Measurements from ENCODE around the gene ALG1L2. TPM values are rescaled to one million over a fixed set of nuclear protein-coding genes. Genes with fewer than 3 reads are reported as not detected.
"Not testable (repeated sequence)": the region's sequence is repeated elsewhere in the genome, so short reads cannot be mapped to it uniquely, and the experiment has no call there.

The ALG1L2 gene
- total RNA-seq, 1 donor from 2014 or later, result not detected

GRCh38 chr3:130120291-130120690, 38.7 kb downstream of the ALG1L2 start:
- intact Hi-C loops (cut with micrococcal nuclease), result not testable (repeated sequence)

- intact Hi-C loops (cut with micrococcal nuclease), result not testable (repeated sequence)
Measured at GRCh38 chr3:130122891-130123775, 41.5 kb downstream of the ALG1L2 start.

DNA sequence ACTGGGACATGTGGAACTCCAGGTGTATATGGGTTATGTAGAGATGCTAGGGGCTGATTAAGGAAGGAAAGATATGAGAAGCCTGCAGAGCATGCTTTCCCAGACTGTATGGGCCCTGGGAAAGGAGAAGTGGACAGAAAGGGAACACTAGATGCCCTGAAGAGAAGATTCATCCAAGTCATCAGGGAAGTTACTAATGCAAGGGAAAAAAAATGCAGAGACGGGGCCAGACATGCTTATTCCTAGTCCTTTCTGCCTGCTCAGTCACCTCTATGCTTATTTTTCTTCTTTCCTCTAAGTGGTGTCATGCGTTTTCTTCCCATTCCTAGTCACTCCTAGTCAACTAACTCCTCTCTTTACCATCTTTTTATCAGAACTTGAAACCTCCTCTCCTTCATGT, 43.8 kb downstream of the ALG1L2 start:
- intact Hi-C loops (cut with micrococcal nuclease), result not testable (repeated sequence)

DNA sequence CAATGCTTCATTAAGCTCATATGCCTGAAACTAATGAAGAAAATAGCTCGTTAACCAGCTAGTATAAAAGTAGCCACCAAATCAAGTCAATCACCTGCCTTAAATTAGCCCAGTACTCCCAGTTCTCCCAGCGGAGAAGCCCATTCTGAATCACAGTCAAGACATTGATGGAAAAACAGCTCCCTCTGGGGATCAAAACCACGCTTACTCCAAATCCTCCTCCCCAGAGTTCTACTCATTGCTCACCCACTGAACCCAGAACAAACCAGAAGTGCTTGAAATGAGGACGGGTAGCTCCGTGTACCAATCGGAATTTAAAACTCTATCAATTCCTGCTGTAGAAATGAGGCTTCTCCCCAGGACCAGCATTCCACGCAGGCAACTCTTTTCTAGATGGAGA, 54.7 kb downstream of the ALG1L2 start:
- intact Hi-C loops (cut with micrococcal nuclease), result not testable (repeated sequence)

DNA sequence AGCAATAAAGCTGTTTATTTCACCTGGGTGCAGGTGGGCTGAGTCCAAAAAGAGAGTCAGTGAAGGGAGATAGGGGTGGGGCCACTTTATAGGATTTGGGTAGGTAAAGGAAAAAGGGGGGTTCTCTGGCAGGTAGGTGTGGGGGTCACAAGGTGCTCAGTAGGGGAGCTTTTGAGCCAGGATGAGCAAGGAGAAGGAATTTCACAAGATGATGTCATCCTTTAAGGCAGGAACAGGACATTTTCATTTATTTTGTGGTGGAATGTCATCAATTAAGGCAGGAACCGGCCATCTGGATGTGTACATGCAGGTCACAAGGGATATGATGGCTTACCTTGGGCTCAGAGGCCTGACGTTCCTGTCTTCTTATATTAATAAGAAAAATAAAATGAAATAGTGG, 56.1 kb downstream of the ALG1L2 start:
- intact Hi-C loops (cut with micrococcal nuclease), result not testable (repeated sequence)

DNA sequence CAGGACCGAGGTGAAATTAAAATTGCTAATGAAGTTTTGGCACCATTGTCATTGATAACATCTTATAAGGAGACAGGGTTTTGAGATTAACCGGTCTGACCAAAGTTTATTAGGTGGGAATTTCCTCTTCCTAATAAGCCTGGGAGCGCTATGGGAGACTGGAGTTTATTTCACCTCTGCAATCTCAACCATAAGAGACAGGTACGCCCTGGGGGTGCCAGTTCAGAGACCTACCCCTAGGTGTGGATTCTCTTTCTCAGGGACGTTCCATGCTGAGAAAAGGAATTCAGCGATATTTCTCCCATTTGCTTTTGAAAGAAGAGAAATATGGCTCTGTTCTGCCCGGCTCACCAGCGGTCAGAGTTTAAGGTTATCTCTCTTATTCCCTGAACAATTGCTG, 57.4 kb downstream of the ALG1L2 start:
- intact Hi-C loops (cut with micrococcal nuclease), result not testable (repeated sequence)

DNA sequence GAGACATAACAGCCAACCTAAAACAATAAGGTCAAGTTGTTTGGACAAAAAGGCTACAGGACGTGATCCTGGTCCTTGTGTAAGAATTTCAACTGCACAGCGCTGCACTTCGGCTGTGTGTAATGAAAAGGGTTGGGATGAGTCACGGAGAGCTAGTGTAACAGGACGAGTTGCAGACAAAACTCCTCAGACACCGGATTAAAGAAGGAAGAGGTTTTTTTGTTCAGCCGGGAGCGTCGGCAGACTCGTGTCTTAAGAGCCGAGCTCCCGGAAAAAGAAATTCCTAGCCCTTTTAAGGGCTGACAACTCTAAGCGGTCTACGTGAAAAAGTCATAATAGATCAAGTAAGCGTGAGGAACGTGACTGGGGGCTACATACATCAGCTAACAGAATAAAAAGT, 59.1 kb downstream of the ALG1L2 start:
- intact Hi-C loops (cut with micrococcal nuclease), result not testable (repeated sequence)

- intact Hi-C loops (cut with micrococcal nuclease), result not testable (repeated sequence)
Measured at GRCh38 chr3:130143648-130144327, 62.2 kb downstream of the ALG1L2 start.

DNA sequence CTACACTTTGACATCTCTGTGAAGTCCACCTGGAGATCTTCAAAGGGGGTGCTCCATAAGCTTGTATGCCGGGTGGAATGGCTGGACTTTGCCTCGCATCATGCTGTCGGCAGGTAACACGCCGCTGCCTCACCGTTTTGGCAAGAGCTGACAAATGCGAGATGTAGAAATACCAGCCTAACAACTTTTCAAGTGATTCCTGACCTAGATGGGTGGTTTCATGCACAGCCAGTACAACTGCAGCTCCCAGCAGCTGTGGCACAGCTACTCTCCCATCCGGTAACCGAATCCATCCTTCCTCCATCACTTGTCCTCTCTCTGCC, 62.7 kb downstream of the ALG1L2 start:
- intact Hi-C loops (cut with micrococcal nuclease), result not testable (repeated sequence)

DNA sequence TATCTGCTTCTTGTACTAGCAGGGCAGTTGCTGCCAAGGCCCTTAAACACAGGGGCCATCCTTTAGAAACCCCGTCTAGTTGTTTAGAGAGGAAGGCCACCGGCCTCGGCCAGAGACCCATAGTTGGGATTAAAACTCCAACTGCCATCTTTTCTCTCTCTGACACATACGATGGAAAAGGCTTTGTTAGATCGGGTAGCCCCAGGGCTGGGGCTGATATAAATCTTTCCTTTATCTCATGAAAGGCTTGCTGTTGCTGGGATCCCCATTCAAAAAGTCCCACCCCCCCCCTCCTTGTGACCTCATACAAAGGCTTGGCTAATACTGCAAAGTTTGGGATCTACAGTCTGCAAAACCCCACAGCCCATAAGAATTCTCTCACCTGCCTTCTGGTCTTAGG, 63.8 kb downstream of the ALG1L2 start:
- intact Hi-C loops (cut with micrococcal nuclease), result not testable (repeated sequence)

DNA sequence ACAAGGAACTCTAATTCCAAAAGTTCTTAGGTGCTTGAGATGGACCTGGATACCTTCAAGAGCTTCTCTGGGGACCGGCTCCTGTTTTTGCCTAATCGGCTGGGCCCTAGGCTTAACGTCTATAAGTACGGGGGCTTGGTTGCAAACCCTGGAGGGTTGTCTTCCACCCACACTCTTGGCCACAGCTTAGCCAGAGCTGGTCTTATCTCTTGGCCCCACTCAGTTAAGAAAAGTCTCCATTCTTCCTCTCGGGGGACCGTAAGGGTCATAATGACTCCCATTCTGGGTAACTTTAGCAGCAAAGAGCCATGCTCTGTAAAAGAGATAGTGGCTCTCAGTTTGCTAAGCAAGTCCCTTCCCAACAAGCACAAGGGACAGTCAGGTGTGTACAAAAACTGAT, 64.8 kb downstream of the ALG1L2 start:
- intact Hi-C loops (cut with micrococcal nuclease), result not testable (repeated sequence)

Other genes starting within 250 kb of the ALG1L2 start
- 16.3 and 16.8 TPM in 2 replicates for gene TMCC1, start 188.1 kb upstream of the ALG1L2 start, total RNA-seq
- not detected in 2 replicates for gene TRH, start 107.1 kb upstream of the ALG1L2 start, total RNA-seq

Data from T-helper 2 cell treated with Interferon-gamma antibody and Interleukin-4, amounts not matched to agents 100 ng/mL and 5 ng/mL, for 36 hours (primary cell).